ENCODE data around the gene MXI1.

MXI1 gene

DNA sequence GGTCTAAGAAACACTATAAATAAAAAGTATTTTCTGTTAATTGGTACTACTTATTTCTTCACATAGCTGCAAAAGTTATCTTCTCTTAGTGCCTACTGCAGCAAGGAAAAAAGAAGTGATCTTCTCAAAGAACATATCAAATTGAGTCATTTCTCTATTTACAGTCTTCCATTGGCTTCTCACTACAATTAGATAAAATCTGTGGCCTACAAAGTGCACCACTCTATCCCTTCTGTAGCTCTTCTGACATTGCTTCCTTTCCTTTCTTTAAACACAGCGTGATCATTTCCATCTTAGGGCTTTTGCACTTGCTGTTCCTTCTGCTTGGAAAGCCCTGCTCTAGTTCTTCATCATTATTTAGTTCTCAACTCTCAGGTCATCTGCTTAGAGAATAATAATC, 44.7 kb downstream of the MXI1 start:
- no peak overlapping the region for H3K4me3 ChIP-seq (ENCODE audit: control insufficient read depth, low read depth, low read length)
- TF ChIP-seq, protein P1, sequence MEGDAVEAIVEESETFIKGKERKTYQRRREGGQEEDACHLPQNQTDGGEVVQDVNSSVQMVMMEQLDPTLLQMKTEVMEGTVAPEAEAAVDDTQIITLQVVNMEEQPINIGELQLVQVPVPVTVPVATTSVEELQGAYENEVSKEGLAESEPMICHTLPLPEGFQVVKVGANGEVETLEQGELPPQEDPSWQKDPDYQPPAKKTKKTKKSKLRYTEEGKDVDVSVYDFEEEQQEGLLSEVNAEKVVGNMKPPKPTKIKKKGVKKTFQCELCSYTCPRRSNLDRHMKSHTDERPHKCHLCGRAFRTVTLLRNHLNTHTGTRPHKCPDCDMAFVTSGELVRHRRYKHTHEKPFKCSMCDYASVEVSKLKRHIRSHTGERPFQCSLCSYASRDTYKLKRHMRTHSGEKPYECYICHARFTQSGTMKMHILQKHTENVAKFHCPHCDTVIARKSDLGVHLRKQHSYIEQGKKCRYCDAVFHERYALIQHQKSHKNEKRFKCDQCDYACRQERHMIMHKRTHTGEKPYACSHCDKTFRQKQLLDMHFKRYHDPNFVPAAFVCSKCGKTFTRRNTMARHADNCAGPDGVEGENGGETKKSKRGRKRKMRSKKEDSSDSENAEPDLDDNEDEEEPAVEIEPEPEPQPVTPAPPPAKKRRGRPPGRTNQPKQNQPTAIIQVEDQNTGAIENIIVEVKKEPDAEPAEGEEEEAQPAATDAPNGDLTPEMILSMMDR (conservative IDR thresholded peaks at IDR 0.05; ENCODE audit: control insufficient read depth, insufficient read depth, low read depth, low read length), result no peak
- DNase-seq (ENCODE audit: low read depth), result no peak

DNA sequence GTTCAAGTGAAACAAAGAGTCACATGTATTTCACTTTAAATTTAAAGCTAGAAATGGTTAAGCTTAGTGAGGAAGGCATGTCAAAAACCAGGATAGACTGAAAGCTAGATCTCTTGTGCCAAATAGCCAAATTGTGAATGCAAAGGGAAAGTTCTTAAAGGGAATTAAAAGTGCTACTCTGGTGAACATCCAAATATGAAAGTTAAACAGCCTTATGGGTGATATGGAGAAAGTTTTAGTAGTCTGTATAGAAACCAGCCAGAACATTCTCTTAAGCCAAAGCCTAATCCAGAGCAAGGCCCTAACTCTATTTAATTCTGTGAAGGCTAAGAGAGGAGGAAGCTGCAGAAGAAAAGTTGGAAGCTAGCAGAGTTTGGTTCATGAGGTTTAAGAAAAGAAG, 47.1 kb downstream of the MXI1 start:
- TF ChIP-seq, protein P1 (conservative IDR thresholded peaks at IDR 0.05; ENCODE audit: control insufficient read depth, insufficient read depth, low read depth, low read length), result no peak
- no peak overlapping the region for H3K4me3 ChIP-seq (ENCODE audit: control insufficient read depth, low read depth, low read length)
- no peak for DNase-seq (ENCODE audit: low read depth)

DNA sequence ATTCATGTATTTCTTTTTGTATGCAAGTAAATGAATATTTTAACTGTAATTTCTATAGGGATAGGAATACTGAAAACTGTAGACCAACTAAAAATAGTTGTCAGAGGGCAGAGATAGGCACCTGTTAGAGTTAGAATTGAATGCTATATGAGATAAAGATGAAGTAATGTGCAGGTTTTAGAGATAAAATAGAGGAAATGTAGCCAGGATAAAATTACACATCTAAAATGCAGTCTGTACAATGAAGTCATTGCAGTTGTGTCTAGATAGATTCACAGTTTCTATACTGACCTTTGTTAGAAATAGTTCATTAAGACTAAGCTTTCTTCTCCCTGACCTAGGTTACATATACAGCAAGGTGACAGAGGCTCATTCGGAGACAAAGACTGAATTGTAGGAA, 51.1 kb downstream of the MXI1 start:
- no peak overlapping the region for H3K4me3 ChIP-seq (ENCODE audit: control insufficient read depth, low read depth, low read length)
- TF ChIP-seq, protein P1 (conservative IDR thresholded peaks at IDR 0.05; ENCODE audit: control insufficient read depth, insufficient read depth, low read depth, low read length), result no peak
- no peak for DNase-seq (ENCODE audit: low read depth)

DNA sequence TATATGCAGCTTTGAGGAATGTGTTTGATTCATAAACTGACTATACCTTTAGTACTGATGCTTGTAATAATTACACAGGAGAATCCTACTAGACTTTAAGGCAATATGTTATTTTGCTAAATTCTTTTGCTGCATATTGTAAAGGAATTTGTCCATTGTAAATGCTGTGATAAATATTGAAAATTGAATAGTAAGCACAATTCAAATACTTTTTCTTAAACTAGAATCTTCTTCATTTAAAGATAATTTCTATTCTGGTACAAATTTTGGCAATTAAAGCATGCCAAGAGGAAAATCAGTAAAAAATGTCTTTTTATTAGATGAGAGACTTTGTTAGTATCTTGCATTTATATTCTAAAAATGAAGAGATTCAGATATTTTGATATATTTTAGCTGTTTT, 51.9 kb downstream of the MXI1 start:
- DNase-seq (ENCODE audit: low read depth), result no peak
- no peak overlapping the region for H3K4me3 ChIP-seq (ENCODE audit: control insufficient read depth, low read depth, low read length)
- TF ChIP-seq, protein P1 (conservative IDR thresholded peaks at IDR 0.05; ENCODE audit: control insufficient read depth, insufficient read depth, low read depth, low read length), result no peak

DNA sequence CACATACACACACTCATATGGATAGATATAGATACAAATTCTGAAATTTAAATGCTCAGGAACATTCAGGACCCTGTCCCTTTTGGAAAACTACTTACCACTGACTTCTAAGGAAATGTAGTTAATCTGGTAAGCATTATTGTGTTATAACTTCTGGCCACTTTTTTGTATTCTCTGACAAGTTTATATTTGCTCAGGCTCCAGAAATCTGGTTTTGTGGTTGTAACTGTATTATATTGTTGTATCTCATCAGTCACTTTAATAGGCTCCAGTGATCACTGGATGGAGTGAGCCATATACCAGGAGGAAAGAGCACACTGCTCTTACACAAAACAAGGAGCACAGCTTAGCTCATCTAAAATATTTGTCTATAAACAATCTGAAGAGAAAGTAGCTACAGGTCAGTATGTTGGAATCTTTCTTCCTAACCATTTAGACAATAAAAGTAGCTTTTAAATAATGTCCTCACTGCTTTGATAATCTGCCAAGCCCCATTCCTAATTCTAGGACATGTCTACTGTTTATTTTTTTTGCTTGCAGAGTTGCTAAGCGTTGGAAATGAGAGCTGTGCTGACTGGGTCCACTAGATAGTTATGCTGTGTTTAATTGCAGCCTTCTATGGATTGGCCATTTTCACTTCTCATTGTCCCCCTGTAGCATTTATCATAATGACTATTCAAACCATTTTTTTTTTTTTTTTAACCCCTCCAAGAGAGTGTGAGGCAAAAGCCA, 53.5 kb downstream of the MXI1 start:
- H3K4me3 ChIP-seq (ENCODE audit: control insufficient read depth, low read depth, low read length), result no peak overlapping the region
- no peak for DNase-seq (ENCODE audit: low read depth)
- TF ChIP-seq, protein P1 (conservative IDR thresholded peaks at IDR 0.05; ENCODE audit: control insufficient read depth, insufficient read depth, low read depth, low read length), result no peak

DNA sequence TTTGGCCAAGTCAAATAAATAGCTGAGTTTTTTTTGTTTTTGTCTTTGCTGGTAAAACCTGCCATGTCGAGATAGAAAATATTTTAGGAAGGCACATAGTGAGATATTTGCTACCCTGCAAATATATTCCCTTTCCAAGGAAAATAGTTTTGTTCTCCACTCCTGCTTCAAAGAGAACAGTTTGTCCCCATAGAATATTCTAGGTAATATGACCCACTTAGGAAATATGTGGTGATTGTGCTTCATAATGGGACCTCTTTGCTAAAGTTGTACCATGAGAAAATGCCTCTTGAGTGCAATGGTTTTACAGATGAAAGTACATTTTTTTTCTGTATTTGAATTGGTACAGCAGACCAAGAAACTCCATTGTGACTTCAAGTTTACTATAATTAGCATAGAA, 55.8 kb downstream of the MXI1 start:
- H3K4me3 ChIP-seq (ENCODE audit: control insufficient read depth, low read depth, low read length), result no peak overlapping the region
- TF ChIP-seq, protein P1 (conservative IDR thresholded peaks at IDR 0.05; ENCODE audit: control insufficient read depth, insufficient read depth, low read depth, low read length), result no peak
- no peak for DNase-seq (ENCODE audit: low read depth)
